NCI-H1436 treated with DMSO at 0.1 percent for 48 hours (cell line): Measurements from ENCODE around the gene S100P.
"Not testable (repeated sequence)": the region's sequence is repeated elsewhere in the genome, so short reads cannot be mapped to it uniquely, and the experiment has no call there.

ENCODE experiments used
- DNase-seq: peaks from one replicate; lab custom pipeline; 2025; lab: John Stamatoyannopoulos, UW

S100P gene

DNA sequence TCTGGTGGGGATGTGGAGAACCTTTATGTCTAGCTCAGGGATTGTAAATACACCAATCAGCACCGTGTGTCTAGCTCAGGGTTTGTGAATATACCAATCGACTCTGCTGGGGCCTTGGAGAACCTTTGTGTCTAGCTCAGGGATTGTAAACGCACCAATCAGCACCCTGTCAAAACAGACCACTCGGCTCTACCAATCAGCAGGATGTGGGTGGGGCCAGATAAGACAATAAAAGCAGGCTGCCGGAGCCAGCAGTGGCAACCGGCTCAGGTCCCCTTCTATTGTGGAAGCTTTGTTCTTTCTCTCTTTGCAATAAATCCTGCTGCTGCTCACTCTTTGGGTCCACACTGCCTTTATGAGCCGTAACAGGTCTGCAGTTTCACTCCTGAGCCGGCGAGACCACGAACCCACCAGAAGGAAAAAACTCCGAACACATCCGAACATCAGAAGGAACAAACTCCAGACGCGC is 20.5 kb upstream of the S100P start:
- DNase-seq: not testable (repeated sequence)

DNA sequence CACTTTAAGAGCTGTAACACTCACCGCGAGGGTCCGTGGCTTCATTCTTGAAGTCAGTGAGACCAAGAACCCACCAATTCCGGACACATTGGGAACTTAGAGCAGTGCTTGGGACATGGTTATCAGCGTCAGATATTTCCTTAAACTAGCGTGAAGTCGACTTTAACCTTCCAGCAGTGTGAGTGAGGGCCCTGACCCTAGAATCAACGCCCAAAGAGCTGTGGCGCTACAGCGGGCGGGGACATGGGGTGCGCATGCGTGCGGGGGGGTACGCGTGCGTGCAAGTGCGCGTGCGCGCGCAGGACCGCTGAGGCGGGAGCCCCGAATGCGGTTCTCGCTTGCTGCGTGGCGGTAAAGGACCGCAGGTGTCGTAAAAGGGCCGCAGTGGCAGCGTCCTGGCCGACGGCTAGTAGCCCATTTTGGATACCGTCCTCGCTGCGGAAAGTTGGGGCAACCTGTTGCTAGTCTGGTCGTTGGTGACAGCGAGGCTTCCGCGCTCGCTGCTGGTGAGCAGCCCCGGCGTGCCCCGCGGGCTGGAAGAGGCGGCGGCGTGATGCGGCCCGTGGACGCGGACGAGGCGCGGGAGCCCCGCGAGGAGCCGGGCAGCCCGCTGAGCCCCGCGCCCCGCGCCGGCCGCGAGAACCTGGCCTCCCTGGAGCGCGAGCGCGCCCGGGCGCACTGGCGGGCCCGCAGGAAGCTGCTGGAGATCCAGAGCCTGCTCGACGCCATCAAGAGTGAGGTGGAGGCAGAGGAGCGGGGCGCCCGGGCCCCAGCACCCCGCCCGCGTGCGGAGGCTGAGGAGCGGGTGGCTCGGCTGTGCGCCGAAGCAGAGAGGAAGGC is 19.8 kb upstream of the S100P start:
- no peak for DNase-seq

DNA sequence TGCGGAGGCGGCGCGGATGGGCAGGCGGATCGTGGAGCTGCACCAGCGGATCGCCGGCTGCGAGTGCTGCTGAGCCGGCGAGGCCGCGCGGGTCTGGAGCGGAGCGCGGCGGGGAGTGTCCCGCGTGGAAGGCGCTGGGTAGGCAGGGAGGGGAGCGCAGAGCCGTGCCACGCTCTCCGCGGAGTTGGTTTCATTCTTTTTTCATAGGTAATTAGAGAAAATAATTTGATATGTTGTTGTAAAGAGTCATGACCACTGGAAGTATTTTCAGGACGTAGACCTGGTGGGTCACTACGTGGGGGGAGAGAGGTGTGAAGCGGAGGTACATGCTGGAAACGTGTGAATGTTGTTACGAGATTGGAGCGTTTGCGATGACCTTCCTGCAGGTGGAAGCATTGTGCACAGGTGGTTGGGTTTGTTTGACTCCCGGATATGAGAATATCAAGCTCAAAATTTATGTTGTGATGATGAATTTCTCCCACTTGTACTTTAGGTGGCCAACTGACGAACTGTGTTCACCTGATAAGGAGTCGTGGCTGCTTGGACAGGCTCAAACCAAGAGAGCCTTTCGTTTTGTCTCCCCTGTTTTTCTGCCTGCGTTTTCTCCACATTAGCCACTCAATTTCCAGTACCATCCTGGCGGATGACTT is 19.1 kb upstream of the S100P start:
- DNase-seq: no peak

DNA sequence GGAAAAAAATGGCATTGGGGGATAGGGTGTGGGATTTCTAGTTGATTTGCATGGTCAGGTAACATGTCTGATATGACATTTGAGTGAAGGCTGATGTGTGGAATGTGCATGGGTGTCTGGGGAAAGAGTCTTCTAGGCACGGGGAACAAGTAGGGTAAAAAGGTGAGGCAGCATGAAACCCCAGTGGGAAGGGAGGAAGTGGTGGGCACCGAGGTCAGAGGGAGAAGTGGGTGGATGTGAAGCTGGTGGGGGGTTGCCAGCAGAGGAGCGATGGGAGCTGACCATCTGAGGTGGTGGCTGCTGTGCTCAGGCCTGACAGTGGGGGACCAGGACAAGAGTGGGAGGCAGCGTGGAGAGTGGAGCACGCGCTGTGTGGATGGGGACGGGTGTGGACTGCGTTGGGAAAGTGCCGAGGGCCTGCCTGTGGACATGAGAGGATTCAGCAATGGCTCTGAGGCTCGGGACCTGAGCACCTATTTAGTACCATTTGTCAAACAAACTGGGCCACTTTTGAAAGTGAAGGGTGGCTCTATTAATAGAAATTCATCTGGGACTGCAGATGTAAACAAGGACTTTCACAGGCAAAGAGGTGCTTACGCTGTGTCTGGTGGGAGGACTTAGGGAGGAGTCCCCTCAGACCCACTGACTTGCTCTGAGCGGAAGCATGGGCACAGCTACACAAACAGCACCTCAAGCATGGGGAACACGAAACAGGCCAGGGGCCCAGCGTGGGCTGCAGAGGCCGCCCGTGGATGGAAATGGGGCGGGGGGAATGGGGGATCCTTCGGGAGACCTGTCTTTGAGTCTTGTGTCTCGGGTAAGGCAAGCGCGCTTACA is 16.7 kb upstream of the S100P start:
- DNase-seq: no peak

DNA sequence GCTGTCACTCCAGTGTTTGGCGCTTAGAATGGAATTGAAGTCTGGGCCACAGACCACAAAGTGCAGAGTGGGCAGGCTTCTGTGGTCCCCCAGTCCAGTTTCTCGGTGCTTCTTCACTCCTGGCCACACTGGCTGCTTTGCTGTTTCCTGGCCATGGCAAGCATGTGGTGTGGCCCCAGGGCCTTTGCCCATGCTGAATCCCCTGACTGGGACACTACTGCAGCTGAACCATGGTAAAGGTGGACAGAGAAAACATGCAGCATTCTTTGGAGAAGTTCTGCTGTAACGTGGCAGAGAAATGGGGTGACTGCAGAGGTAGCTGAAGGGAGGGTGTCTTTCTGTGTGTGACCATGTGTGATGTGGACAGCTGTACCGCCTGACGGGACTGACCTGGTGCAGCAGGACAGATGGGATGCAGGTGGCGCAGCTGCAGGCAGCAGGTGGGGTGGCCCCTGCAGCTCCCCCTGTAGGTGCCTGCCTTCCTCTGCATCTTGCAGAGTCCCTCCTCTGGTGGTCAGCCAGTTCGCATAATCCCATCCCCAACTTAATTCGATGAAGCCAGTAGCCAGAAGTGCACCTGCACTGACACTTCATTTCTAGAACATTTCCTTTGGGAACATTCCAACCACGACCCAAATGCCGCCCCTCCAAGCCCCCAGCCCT is 13.2 kb upstream of the S100P start:
- DNase-seq: no peak

DNA sequence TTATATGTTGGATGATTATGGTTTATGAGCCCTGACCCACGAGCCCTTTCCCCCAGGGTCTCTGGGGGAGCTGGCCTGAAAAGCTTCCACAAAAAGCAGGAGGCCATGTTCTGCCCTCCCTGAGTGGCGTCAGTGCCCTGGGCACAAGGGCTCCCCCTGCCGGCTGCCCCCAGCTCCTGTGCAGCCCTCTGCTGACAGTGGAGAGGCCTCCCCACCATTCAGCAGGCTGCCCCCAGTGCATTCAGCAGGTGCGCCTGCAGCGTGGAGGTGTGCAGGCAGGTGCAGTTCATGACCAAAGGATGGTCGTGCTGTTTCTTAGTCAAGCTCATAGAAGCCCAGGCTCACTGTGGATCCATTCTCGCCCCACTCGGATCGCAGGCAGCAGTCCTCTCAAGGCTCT is 12.5 kb upstream of the S100P start:
- no peak for DNase-seq

DNA sequence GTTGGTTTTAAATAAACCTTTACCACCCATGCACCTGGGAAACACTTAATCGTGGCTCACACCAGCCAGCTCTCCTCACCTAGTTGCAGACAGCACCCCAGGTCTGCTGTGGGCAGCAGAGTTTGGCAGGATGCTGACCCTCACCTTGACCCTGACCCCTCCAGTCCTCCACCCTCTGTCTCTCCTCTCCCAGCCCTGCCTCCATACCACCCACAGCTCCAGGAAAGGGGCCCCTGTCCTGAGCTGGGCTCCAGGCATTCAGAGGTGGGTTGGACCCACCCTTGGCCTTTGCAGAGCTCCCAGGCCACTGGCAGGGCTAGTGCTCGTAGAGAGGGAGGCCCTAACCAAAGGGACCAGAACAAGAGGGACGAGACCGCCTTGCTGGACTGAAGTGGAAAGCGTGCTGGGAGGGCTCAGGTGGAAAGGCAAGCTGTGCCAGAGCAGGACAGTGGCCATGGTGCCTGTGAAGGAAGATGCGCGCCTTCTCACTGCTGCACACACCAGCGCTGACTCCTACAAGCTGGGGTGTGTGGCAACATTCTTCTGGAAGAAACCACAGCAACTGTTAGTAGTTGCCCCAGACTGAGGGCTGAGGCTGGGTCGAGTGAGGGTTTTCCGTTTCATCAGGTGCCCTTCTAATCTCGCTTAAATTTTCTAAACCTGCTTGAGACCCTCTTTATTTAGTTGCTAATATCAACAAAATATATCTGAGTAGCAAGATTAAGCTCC is 10.7 kb upstream of the S100P start:
- DNase-seq: no peak

DNA sequence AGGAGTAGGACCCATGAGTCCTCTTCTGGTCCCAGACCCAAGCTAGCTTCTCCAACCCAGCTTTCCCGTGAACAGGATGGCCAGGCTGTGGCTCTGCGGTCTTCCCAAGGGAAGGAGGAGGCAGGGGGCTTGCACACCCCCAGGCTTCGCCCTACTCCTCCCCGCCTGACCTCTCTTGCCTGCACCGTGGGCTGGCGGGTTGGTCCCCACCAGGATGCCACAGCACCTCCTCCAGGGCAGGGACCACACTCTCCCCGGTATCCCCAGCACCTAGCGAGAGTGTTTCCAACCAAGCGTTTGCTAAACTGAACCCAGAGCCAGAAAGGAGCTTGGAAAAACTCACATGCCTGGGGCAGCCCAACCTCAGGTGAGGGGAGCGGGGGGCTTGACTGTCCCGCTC is 9.0 kb upstream of the S100P start:
- DNase-seq: no peak

DNA sequence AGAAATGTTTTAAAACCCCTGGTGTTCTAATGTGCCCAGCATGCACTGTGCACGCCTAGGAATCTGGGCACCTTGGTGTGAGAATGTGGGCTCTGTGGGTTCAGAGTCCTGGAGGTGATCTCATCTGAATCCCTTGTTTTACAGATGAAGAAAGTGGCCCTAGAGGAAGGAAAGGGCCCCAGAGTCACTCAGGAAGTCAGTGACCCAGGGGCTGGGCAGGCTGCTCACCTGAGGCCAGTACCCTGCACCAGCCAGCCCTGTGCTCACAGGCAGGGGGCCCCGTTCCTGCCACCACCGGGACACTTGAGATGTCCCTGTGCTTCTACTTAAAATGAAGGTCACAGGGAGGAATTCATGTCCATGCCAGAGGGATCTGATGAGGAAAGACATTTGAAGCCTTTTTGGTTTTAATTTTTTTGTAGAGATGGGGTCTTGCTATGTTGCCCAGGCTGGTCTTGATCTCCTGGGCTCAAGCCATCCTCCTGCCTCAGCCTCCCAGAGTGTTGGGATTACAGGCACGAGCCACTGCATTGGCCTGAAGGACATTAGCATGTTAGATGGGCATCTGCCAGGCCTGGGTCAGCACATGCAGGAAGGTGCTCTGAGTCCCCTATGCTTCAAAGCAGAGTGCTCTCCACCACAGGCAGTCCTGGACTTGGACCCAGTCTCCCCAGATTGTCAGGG is 7.4 kb upstream of the S100P start:
- DNase-seq: no peak

DNA sequence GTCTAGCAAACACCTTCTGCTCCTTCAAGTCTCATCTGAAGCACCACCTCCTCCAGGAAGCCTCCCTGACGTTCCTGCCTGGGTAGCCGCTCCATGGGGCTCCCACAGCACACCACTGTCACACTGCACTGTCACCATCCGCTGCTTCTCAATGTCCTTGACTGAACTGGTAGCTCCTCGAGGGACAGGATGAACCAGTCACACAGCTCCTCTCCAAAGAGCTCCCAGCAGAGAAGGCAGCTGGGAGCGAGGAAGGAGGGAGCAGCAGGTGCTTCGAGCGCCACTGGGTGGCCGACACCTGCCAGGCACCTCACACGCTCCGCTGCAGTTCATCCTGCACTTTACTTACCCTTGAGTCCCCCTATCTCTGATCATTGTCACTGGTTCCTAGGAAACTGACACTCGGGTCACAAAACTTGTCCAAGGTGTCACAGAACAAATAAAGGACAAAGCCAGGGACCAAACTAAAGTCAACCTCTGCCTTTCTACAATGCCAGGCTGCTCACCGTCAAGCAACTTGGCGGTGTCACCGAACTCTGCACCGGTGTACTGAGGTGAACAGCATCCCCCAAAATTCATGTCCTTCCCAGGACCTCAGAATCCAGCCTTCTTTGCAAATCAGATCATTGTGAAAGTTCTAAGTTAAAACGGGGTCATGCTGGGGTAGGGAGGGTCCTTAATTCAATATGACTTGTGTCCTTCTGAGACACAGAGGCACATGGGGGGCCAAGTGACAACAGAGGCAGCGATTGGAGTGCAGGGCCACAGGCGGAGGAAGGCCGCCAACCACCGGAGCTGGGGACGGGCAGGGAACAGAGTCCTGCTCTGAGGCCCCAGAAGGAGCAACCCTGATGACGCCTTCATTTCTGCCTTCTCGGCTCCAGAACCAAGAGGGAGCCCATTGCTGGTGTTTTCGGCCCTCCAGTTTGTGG is 5.5 kb upstream of the S100P start:
- no peak for DNase-seq

DNA sequence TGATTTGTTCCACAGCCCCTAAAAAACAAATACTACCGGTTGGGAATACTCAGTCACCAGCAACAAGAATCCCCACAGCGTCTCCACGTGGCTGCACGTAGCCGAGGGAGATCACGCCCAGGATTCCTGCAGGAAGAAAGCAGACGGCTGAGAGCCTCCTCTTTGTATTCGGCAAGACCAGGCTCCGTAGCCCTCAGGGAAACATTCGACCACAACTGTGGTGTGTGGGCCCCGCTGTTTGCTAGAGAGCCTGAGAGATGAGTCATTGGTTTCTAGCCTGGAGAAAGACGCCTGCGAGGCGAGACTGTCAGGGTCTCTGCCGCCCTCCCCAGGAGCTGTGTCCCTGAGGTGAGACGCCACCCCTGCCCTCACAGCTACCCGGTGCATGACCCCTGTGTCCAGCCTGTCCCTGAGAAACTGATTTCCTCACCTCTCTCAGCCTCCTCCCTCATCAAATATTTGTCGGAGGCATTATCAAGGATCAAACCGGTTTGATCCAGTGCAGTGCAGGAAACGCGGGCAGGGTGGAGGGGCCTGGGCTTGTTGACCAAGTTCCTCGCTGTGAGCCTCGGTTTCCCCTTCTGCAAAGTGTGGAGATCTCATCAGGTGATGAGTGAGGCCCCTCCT is 4.7 kb upstream of the S100P start:
- no peak for DNase-seq

DNA sequence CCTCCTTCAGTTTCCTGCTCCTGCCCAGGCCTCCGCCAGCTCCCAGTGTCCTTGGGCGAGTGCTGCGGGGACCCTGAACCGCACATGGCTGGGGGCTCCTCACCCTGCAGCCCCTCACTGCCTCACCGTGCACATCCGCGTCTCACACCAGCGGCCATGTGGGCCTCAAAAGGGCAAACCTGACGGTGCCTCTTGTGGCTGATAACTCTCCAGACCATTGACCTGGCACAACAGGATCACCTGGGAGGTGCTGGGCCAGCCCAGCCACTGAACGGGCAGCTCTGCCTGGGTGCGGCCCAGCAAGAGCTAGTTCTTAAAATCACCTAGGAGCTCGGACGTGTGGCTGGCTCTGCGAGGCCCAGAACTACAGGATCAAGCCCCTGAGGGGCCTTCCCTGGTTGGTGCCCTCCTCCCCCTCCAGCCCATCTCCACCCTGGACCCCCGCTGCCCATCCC is 4.1 kb upstream of the S100P start:
- no peak for DNase-seq

DNA sequence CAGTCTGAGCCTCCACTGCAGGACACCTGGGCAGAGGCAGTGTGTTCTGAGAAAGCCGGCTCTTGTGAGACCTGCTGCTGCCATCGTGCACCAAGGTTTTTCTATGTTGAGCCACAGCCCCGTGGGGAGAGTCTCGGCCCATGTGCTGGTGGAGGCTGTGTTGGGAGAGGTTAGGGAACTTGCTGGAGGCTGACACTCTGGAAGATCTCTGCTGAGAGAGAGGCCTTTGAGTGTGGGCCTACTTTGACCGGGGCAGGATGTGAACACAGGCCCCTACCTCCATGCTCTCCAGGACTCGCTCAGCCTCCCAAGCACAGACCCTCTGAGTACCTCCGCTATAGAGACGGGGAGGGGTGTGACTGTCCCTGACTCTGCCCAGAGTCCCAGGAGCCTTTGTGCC is 1.3 kb upstream of the S100P start:
- DNase-seq: no peak

DNA sequence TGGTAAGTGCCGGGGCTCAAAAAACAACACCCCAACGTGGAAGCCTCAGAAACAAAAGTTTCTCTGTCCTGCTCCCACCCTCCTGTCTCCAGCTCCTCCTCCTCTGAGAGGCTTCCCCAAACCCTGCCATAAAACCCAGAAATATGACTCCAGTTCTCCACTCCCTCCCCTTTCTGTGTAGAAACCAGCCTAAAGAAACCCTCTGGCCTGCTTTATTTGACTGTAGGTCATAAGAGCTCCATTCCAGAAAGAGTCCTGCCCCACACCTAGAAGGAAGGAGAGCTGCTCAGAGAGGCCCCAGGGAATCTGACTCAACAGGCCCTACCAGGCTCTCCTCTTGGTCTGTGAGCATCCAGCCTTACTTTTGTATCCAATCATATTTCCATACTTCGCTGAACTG is 872 bp upstream of the S100P start:
- DNase-seq: no peak

DNA sequence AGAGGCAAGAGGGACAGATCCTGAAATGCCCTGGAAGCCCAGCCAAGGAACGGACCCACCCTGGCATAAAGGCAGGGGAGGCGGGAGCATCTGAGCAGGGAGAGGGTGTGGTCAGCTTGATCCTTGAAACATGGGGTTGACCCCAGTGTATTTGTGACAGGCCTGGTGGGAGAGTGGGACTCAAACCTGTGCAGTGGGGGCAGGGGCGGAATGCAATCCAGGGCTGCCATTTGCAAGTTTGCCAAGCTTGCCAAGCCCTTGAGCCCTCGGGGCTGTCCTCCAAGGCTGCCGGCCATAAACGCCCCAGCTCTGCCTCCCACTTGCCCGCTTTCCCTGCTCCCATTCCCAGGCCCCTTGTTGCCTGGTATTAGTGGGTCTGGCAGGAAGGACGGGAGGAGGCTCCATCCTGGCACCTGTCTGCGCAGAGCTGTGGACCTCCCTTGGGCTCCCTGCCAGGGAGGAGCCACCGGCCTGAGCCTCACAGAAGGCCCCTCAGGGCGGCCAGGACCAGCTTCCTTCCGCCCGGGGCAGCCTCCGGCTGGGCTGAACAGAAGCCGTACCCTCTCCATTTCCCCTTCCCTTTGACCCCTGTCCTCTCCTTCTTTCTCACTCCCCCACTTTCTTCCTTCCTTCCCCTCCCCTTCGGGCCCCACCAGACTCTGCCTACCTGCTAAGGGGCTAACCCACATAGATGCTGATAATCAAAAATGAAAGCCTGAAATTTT is 661 bp downstream of the S100P start:
- DNase-seq: no peak

DNA sequence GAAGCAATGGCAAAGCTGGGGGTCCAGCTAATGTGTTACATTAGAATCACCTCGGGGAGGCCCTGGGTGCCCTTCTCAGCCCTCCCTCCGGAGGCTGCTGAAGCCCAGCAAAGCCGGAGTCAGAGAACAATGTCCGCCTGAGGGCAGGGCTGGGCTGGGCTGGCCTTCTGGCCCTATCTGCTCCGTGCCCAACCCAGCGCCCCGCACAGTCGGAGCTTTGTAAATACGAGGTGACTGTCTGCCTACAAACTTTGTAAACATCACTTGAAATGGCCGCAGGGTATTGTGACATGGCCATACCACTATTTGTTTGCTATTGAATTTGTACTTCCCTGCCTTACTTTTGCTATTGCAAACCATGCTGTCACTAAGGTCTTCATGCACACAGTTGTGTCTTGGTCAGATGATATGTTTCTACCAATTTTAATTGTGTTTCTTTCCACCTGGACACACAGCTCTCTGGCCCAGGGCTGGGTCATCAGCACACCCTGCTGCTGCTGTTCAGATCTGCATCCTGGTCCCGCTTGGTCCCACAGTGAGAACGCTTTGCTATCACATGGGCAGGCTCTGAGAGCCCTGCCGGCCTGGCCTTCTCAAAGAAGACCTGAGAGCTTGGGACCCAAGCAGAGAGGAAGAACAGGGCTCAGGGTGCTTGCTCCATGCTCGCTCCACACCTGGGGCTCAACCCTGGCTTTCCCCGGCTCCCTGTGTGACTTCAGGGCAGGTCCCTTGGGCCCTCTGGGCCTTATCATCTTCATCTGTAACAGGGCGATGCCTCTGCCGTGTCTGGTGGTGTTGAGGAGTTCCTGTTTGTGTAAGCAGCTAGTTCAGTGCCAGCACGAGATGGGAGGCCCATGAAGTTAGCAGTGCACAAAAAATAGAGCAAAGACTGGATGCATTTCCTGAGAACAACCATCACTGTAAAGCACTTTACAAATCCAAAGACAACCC is 2.3 kb downstream of the S100P start:
- DNase-seq: no peak

DNA sequence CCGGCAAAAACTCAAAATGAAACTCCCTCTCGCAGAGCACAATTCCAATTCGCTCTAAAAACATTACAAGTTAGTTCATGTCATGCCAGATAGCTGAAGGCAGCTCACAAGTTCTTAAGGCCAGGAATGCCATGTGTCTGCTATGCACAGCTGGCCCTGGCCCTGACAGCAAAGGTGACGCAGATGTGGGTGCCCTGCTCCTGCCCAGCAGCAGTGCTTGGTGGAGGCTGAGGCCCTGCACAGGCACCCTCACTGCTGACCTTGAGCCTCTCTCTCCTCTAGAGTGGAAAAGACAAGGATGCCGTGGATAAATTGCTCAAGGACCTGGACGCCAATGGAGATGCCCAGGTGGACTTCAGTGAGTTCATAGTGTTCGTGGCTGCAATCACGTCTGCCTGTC is 2.9 kb downstream of the S100P start:
- DNase-seq: no peak
